Left lung (tissue), 10 donors: ENCODE data around the gene SDCCAG8. TPM values are rescaled to one million over a fixed set of nuclear protein-coding genes. Genes with fewer than 3 reads are reported as not detected.

ENCODE experiments used
- ATAC-seq: fragments of 200-7000 bp; cut with Tn5 transposase; one replicate; pipeline ENCODE4 v1.9.1; 2020; ENCODE audit warnings: moderate library complexity
- DNase-seq, 4 donors: peaks; one replicate each; pipeline ENCODE4 v3.0.0-alpha.2; 2013 to 2020
- H3K27ac ChIP-seq, 2 donors: fragments of 200-600 bp; sonication (generic) in 1 of 2; one replicate each; pipeline versions ENCODE4 v1.5.0 to v1.8.0; 2020 to 2021
- H3K27me3 ChIP-seq, 2 donors: fragments of 200-600 bp; sonication (generic) in 1 of 2; one replicate each; pipeline versions ENCODE4 v1.5.0 to v1.8.0; 2020 to 2021
- H3K36me3 ChIP-seq, 2 donors: fragments of 200-600 bp; sonication (generic) in 1 of 2; one replicate each; pipeline versions ENCODE4 v1.5.0 to v1.8.0; 2020 to 2021
- H3K4me1 ChIP-seq, 2 donors: fragments of 200-600 bp; one replicate each; pipeline ENCODE4 v1.8.0; 2021
- H3K4me3 ChIP-seq, 2 donors: fragments of 200-600 bp; sonication (generic) in 1 of 2; one replicate each; pipeline versions ENCODE4 v1.5.0 to v1.8.0; 2020 to 2021; ENCODE audit warnings: mild to moderate bottlenecking in 1 of 2
- H3K9me3 ChIP-seq, 2 donors: fragments of 200-600 bp; sonication (generic) in 1 of 2; one replicate each; pipeline versions ENCODE4 v1.5.0 to v1.8.0; 2020 to 2021
- CTCF ChIP-seq, 2 donors: fragments of 200-600 bp; sonication (generic) in 1 of 2; IDR thresholded peaks; one replicate each; pipeline versions ENCODE4 v1.5.0 to v1.8.0; 2021; ENCODE audit warnings: antibody characterized with exemption in 2 of 2
- intact Hi-C, 2 donors: fragments of 100-400 bp; cut with DNase I; formaldehyde crosslinking; loops; one replicate each; pipeline versions ENCODE4 v1.11.2 to v1.14.2; 2022
- polyA plus RNA-seq, 6 donors: library from polyadenylated mRNA; unstranded; fragments of 120-200 nt; gene quantifications; one replicate each; pipeline ENCODE4 v1.2.1, GENCODE V29; 2013; ENCODE audit not compliant: insufficient read length in 6 of 6
- total RNA-seq, 2 donors: library from RNA; stranded (reverse); fragmentation: NEBNext Ultra II Directional; extraction: Animal tissue kit (Norgen Biotek cat#: 25700); gene quantifications; one replicate each; pipeline ENCODE4 v1.2.1, GENCODE V29; 2021
- donor health status: DM: no; HTN: yes; CAD: no.
- donor health status: DM: no; HTN: no; CAD: no.

SDCCAG8 gene
- total and polyA plus RNA-seq, 8 donors: 36.6 to 83.7 (median 44.6) TPM

GRCh38 chr1:243394601-243395464 is 139.0 kb downstream of the SDCCAG8 start:
- intact Hi-C loops: no loop called here
- H3K9me3 ChIP-seq: no peaks in the 10 kb centered on the region
- no peak overlapping the region for H3K4me3 ChIP-seq
- TF ChIP-seq CTCF (IDR thresholded peaks at IDR 0.05): no peak
- no peaks in the 10 kb centered on the region for H3K27me3 ChIP-seq
- H3K4me1 ChIP-seq: no peaks in the 10 kb centered on the region
- H3K36me3 ChIP-seq: no peaks in the 10 kb centered on the region
- no peak for ATAC-seq
- H3K27ac ChIP-seq: no peak overlapping the region
- DNase-seq: no peak

- H3K27me3 ChIP-seq: no peaks in the 10 kb centered on the region
- H3K9me3 ChIP-seq: no peaks in the 10 kb centered on the region
Observed at GRCh38 chr1:243396424-243396823, 140.6 kb downstream of the SDCCAG8 start.

GRCh38 chr1:243396876-243397275 is 141.0 kb downstream of the SDCCAG8 start:
- no peak for TF ChIP-seq CTCF (IDR thresholded peaks at IDR 0.05)
- intact Hi-C loops: no loop called here
- H3K9me3 ChIP-seq: no peaks in the 10 kb centered on the region

More at GRCh38 chr1:243396424-243396823, 140.6 kb downstream of the SDCCAG8 start:
- DNase-seq (no peak), ATAC-seq (no peak)
- no peaks in the 10 kb centered on the region for H3K36me3 ChIP-seq
- TF ChIP-seq CTCF (IDR thresholded peaks at IDR 0.05): no peak
- H3K4me1 ChIP-seq: no peaks in the 10 kb centered on the region
- intact Hi-C loops: no loop called here
- no peak overlapping the region for H3K4me3 ChIP-seq
- no peak overlapping the region for H3K27ac ChIP-seq

GRCh38 chr1:243397613-243398321 is 141.9 kb downstream of the SDCCAG8 start:
- H3K9me3 ChIP-seq: no peaks in the 10 kb centered on the region
- H3K4me1 ChIP-seq: no peaks in the 10 kb centered on the region
- intact Hi-C loops: no loop called here
- DNase-seq (no peak), ATAC-seq (no peak)
- no peaks in the 10 kb centered on the region for H3K27me3 ChIP-seq
- H3K4me3 ChIP-seq: no peak overlapping the region
- H3K27ac ChIP-seq: no peak overlapping the region
- TF ChIP-seq CTCF (IDR thresholded peaks at IDR 0.05): no peak
- H3K36me3 ChIP-seq: no peaks in the 10 kb centered on the region

More at GRCh38 chr1:243396876-243397275, 141.0 kb downstream of the SDCCAG8 start:
- no peaks in the 10 kb centered on the region for H3K27me3 ChIP-seq
- no peak overlapping the region for H3K27ac ChIP-seq
- H3K4me3 ChIP-seq: no peak overlapping the region
- DNase-seq: no peak
- H3K4me1 ChIP-seq: no peaks in the 10 kb centered on the region
- no peaks in the 10 kb centered on the region for H3K36me3 ChIP-seq
- no peak for ATAC-seq

GRCh38 chr1:243399561-243400155 is 143.8 kb downstream of the SDCCAG8 start:
- Histone ChIP-seq H3K4me1 (no peaks in the 10 kb centered on the region), H3K27ac (no peak overlapping the region), H3K27me3 (no peaks in the 10 kb centered on the region), H3K9me3 (no peaks in the 10 kb centered on the region), H3K4me3 (no peak overlapping the region), H3K36me3 (no peaks in the 10 kb centered on the region)
- DNase-seq (no peak), ATAC-seq (no peak)
- TF ChIP-seq CTCF (IDR thresholded peaks at IDR 0.05): no peak
- intact Hi-C loops: no loop called here
